ENCODE measurements around the gene TSPAN32.
"Not testable (repeated sequence)": the region's sequence is repeated elsewhere in the genome, so short reads cannot be mapped to it uniquely, and the experiment has no call there.

TSPAN32 gene

DNA sequence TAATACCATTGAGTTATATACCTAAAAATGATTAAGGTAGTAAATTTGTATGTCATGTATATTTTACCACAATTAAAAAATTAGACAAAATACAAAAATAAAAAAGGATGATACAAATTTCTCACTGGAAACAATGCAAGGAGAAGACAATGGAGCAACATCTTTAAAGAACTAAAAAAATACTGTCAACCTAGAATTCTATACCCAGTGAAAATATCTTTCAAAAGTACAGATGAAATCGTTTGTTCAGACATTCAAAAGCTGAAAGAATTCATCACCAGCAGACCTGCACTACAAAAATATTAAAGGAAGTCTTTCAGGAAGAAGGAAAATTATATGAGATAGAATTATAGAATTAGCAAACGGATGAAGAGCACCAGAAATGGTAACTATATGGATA, 21.6 kb upstream of the TSPAN32 start:
- in situ Hi-C loops (cut with MboI; ENCODE audit: low sequenced_read_pairs): no loop called here

DNA sequence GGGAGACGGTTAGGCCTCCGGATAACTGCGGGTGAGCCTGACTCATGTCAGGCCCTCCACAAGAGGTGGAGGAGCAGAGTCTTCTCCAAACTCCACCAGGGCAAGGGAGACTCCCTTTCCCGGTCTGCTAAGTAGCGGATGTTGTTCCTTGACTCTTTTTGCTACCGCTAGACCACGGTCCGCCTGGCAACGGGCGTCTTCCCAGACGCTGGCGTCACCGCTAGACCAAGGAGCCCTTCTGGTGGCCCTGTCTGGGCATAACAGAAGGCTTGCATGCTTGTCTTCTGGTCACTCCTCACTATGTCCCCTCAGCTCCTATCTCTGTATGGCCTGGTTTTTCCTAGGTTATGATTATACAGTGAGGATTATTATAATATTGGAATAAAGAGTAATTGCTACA, 15.5 kb upstream of the TSPAN32 start:
- in situ Hi-C loops (cut with MboI; ENCODE audit: low sequenced_read_pairs): not testable (repeated sequence)

DNA sequence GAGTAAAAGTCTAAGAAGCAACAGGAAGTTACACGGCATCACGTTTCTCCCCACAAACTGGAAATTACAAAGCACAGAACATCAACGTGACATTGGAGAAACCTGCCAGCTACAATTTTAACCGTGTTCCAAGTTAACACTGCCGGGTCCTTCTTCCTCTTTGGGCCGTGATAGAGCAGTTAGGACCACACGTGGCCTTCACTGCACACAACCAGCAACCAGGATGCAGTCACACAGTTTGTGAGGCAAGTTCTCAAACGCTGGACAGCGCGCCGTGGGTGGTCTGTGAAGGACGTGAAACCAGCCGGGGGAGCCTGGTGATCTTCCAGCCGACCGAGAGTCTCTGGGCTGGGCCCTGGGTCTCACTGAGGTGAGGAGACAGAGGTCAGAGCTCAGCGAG, 14.7 kb upstream of the TSPAN32 start:
- in situ Hi-C loops (cut with MboI; ENCODE audit: low sequenced_read_pairs): no loop called here

DNA sequence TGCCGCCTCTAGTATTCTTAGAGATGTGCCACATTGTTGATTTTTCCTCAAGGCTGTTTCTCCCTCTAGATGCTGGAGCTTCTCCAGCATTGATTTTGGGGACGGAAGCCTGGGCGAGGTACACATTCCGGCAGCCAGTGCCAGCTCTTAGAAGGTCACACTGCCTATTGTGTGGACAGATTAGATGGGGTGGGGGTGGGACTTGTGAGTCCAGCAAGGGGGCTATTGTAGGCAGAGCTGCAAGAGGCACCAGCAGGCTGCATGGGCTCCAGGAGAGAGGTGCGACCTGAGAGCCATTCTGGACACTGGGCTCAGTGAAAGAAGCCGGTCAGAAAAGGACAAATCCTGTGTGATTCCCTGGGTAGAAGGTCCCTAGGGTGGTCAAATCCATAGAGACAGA, 12.5 kb upstream of the TSPAN32 start:
- in situ Hi-C loops (cut with MboI; ENCODE audit: low sequenced_read_pairs): no loop called here

DNA sequence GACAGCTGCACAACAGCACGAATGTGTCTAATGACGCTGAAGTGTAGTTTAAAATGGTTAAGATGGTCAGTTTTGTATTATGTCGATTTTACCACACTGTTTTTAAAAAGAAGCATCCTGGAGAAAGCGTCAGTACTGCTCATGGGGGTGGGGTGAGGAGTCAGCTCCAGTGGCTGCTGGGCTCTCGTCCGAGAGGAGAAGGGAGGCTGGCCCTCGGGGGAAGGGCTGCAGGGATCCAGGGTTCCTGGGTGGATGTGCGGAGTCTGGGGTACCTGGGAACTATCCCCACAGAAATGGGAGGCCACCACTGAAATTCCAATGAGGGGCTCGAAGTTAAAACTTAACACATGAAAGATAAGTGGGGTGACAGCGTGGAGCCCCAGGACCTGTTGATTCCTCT, 12.0 kb upstream of the TSPAN32 start:
- in situ Hi-C loops (cut with MboI; ENCODE audit: low sequenced_read_pairs): no loop called here

DNA sequence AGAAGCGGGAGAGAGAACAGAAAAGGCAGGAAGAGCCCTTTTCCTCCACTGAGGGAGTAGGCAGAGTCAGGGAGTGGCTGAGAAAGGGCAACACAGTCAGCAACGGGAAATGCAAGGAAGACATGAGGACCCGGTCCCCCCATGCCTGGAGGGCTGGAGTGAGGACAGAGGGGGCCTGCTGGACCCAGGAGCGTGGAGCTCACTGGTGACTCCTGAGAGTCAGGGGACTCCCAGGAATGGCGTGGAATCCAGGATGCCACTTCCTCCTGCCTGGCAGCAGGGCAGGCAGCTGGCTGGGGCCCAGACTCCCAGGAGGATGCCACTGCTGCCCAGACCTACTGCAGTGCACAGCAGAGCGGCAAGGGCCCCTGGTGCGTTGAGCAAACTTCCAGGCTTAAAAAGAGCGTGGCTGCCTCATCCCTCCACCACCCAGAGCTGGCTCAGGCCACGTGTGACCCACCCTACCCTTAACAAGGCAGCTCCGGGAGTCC, 11.4 kb upstream of the TSPAN32 start:
- in situ Hi-C loops (cut with MboI; ENCODE audit: low sequenced_read_pairs): no loop called here

DNA sequence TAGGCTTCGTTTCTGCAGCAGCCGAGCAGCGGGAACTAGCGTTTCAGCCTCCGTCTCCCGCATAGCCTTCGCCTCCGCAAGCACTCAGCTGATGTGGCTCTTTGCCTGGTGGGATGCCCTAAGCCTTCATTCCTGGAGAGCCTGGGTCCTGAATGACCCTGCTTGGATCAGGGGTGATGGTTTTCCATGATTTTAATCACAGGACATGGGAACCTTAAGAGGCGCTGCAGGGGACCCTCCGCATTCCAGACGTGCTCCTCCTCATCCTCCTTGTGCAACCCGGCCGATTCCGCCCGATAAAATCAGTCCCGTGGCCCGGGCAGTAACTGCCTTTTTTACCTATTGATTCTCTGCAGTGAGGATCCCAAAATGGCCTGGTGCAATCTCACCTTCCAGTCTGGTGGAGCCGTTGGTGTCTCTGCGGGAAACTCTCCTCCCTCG, 8.3 kb upstream of the TSPAN32 start:
- in situ Hi-C loops (cut with MboI; ENCODE audit: low sequenced_read_pairs): no loop called here

DNA sequence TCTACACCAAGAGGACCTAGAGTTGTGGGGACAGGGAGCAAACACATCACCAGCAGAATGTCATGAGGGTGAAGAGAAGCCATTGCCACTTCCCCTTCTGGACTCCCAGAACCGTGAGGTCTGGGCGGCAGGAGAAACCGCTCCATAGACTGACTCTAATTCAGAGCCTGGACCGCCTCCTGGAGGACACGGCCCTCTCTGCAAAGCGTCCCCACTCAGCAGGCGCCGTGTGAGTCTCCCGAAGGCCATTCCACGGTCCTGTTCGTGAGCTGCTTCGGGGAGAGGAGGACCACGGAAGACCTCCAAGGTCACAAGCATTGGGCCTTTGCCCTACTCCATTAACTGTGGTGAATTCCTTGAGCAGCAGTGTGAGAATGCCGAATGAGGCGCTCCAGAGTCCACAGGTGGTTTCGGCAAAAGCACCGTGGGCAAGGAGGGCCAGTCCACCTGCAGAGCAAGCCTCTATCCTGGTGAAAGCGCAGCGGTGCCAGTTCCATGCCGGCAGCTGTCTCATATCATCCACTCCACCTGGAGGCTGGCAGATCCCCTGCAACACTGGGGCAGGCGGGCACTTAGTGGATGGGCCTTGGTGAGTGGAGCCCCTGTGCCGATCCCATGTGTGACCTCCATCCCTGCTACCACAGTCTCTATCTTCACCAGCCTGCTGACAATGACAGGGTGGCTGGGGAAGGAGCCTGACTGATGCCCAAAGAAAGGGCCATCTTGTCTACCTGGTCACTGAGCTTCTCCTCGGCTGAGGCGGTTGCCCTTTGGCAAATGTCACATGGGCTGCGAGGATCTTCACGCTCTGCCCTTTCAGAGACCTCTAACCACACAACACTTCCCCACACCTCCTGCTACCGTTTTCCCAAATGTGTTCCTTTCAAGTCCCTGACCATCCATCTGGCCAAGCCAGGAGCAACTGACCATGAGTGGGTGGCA, 7.6 kb upstream of the TSPAN32 start:
- in situ Hi-C loops (cut with MboI; ENCODE audit: low sequenced_read_pairs): no loop called here

DNA sequence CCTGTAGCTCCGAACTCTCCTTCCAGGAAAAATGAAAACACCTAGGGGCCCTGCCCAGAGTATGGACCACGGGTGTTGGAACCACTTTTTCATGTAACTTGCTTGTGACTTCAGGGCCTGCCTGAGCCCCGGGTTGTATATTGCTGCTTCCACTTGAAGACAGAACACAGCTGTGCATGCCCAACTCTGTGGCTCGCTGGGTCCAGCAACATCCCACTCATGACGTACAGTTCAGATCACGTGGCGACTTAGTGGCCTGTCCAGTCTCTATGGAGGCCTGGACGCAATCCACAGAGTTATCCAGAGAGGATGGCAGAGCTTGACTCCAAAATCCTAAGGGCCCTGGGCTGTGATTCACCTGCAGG, 6.9 kb upstream of the TSPAN32 start:
- in situ Hi-C loops (cut with MboI; ENCODE audit: low sequenced_read_pairs): no loop called here

DNA sequence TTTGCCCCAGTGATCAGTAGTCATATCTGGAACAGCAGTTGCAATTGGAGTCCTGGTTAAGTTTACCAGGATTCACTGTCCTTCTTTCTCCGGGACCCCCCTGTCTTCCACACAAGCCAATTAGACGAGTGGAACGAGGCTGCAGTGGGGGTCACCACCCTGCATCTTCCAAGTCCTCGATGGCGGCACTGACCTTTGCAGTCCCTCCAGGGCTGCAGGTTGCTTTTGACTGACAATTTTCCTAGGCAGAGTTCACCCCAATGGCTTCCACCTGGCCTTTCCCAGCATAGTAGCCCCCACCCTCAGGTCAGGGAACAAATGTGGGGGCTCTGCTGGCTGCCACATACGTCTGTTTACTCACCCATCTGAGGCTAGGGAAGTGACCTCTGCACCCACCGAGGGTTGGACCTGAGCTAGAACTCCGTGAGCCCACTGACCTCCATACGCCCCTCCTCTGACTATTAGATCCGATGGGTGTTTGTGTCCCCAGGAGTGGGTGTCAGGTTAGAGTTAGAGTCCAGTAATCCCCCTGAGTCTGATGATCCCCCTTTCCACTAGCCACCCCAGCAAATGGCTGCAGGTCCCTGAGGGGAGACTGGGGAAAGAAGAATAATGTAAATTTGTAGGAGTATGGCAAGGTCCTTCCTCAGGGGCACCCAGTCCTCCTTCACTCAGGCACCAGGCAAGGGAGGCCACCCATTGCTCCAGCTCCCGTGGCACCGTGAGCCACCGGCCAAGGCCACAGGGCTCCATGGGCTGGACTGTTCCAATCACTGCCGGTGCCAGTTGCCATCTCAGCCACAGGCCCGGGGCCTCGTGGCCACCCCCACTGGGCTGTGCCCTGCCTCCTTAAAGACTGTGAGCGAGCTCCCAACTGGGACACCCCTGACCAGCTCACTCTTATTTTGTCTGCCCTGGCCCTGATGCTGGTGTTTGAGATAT, 5.6 kb upstream of the TSPAN32 start:
- in situ Hi-C loops (cut with MboI; ENCODE audit: low sequenced_read_pairs): no loop called here

DNA sequence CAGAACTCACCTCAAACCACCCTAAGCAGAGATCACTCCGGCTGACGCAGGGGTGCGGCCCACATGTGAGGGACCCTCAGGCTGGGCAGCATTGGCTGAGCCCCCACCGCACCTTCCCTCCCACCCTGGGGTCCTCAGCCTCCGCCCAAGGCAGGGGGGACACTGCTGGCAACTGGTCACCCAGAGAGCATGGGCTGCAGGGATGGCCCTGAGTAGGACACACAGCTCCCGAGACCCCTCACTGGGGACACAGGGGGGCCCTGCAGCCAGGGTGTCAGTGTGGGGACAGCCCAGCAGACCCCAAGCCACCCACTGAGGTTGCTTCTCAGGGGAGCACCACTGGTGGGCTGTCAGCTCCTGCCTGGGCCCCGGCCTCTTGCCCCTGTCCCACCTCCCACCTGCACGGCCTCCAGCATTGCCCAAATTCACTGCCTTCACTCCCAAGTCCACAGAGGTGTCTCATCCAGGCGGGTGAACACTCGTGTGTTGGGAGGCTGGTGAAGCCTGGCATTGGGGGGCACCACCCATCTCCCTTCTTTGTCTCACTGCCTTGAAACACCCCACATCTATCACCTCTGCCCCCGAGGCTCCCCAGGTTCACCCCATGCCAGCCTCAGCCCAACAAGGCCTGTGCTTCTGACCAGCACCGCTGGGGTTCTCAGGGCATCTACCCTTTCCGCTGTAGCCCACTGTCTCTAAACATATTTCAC, 4.7 kb upstream of the TSPAN32 start:
- in situ Hi-C loops (cut with MboI; ENCODE audit: low sequenced_read_pairs): no loop called here

DNA sequence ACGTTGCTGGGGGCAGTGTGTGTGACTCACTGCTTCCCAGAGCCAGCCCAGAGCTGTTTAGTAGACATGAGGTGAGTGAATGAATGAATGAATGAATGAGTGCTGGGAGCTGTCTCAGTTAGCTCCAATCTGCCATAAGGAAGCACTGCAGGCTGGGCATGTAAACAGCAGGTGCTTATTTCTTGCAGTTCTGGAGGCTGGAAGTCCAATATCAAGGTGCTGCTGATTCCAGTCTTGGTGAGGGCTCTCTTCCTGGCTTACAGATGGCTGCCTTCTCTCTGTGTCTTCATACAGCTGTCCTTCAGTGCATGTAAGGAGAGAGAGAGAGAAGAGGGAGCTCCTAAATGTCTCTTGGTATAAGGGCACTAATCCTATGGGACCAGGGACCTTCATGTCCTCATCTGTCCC, 4.2 kb upstream of the TSPAN32 start:
- in situ Hi-C loops (cut with MboI; ENCODE audit: low sequenced_read_pairs): no loop called here

DNA sequence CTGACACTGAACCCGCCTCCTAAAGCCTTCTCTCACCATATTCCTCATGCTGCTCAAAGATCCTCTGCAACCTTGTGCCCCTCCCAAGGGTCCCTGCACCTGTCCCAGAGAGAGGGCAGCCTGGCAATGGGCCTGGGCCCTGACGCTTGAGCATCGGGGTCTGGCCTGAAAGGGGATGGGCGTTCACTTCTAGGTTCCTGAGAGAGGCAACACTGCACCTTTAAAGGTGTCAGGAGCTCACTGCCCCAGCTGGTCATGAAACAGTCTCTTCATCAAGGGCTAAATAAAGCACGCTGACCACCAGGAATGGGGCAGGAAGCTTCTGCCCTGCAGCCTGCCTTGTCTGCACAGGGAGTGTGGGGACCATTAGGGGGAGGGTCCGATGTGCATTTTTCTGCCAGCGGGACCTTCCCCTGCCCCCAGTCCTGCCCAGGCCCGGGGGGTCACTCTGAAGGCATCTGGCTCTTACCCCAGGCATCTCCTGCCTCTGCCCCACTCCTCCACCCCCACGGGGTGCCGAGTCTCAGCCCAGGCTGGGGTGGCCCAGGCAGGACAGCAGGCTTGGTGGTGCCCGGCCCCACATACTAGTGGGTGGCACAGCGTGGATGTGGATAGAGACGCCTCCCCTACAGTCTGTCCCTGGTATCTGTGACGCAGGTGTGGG, 3.5 kb upstream of the TSPAN32 start:
- in situ Hi-C loops (cut with MboI; ENCODE audit: low sequenced_read_pairs): no loop called here

DNA sequence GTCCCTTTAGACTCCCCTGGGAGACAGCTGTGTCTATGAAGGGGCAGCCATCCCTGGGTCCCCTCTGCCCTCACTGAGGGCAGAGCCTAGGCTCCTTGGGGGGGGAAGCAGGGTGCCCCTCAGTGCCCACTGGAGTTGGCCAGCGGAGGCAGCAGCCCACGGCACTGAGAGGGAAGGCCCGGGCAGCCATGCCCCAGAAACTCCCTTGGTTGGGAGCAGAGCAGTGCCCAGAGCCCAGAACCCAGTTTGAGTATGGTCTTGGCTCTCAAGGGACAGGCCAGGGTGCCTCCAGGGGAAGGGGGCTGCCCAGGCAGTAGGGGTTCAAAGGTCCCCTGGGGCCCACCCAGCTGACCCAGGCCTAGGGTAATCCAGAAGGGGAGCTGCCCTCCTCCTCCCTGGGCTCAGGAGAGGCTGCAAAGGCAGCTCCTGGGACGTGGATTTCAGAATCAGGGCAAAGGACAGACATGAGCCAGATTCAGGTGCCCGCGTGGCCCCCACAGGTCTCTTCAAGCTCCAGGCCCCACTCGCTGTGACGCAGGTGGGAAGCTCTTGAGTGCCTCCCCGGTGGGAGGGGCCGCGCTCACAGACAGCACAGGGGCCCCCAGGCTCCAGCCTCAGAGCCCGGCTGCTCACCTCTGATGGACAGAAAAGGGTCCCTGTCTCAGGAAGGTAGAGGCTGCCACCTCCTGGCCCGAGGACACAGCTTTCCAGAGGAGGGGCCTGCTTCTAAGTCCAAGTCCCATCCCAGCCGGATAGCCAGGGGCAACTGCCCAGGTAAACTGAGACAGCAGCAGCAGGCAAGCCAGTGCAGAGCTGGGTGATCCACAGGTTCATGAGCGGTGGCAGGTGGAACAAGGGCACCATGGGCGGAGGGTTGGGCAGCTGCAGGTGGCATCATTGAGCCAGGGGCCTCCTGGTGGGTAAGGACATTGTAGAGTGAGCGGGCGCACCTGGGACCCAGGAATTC, 2.7 kb upstream of the TSPAN32 start:
- in situ Hi-C loops (cut with MboI; ENCODE audit: low sequenced_read_pairs): no loop called here

DNA sequence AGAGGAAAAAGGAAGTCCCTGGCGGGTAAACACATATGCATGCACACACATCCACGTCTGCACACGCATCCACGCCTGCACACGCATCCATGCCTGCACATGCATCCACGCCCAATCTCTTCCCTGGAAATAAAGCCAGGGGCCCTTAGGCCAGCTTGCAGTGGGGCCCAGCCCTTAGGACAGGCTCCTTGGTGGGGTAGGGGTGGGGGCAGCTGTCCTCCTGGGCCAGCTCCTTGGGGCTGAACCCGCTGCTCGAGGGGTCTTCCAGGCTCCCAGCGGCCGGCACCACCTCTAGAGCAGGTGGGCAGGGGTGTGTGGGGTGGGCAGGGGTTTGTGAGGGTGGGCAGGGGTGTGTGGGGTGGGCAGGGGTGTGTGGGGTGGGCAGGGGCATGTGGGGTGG, 2.0 kb upstream of the TSPAN32 start:
- in situ Hi-C loops (cut with MboI; ENCODE audit: low sequenced_read_pairs): no loop called here

DNA sequence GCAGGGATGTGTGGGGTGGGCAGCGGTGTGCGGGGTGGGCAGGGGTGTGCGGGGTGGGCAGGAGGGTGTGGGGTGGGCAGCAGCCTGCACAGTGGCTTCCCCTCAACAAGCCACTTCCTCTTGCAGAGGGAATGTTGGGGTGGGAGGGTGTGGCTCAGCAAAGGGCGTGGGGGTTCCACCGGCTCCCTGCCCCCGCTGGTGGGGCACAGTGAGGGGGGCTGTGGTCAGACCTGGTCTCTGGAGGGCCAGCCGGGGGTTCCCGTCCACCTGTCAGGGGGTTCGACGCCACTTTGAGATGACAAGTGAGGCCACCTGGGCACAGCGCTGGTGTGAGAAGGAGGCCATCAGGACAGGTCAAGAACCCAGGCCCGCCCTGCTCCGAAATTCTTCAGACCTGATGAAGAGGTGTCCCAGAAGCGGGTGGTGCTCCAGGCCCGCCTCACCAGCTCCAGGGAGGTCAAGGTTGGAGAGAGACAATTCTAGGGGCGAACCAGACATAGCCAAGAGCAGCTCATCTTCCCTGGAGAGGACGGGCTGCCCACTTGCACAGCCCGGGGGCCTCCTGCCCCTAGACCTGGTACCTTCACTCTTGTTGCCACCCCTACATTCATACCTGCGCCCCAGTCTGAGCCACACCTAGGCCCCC, 1.4 kb upstream of the TSPAN32 start:
- in situ Hi-C loops (cut with MboI; ENCODE audit: low sequenced_read_pairs): no loop called here

DNA sequence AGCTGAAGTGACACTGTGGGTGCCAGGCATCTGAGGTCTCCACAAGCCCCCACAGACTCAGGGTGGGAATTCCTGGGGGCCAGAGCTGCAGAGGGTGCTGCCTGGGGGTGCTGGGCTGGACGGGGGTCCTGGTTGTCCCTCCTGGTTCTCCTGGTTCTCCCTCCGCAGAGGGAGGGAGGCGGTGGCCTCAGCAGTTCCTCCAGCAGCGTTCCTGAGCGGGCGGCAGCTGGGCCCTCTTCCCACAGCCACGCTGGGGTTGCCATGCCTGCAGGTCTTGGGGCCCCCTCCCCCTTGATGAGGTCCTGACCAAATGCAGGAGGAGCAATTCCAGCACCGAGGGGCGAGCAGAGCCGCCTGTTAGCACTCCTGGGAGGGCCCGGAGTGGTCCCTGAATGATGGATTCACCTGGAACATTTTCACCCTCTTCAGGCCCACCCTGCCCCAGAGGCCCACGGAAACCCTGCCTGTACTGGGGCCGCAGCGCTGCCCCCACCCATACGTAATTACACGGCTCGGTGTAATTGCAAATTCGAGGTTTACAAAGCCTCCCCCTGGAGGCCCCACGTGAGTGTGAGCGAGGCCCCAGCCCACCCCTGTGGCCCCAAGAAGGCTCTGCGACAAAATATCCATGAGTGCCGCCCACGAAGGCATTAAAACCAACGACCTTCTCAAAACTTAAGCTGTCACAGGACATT, 730 bp upstream of the TSPAN32 start:
- in situ Hi-C loops (cut with MboI; ENCODE audit: low sequenced_read_pairs): no loop called here

DNA sequence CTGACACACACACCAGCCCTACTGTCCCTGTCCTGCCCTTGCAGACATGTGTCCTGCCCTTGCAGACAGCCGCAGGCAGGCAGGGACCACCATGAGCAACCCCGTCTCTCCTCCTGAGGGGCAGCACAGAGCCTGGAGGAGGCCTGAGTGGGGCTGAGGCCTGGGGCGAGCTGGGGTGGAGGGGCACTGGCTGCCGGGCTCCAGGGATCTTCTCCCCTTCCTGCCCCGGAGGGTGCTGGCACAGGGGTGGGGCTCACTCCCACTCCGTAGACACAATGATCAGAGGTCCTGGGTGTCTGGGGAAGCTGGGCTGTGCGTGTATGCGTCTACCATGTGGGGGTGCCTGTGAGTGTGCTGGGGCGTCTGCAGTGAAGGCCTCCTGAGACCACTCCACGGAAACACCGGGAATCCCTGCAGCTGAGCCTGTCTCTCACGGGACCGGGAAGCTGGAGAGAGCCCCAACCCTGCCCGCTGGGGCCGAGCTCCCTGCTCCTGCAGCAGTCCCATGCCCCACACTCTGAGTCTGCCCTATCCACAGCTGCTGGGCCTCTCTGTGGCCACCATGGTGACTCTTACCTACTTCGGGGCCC, 588 bp downstream of the TSPAN32 start:
- in situ Hi-C loops (cut with MboI; ENCODE audit: low sequenced_read_pairs): no loop called here
